ENCODE results near the gene TRIM24. TPM values are rescaled to one million over a fixed set of nuclear protein-coding genes. Genes with fewer than 3 reads are reported as not detected.
"Not testable (repeated sequence)": the region's sequence is repeated elsewhere in the genome, so short reads cannot be mapped to it uniquely, and the experiment has no call there.

Gene TRIM24
- total RNA-seq, 1 donor from 2014 or later: 65.3 TPM

GRCh38 chr7:138491612-138492386 is 31.7 kb downstream of the TRIM24 start:
- no peak for DNase-seq (ENCODE audit: extremely low read depth, low read depth, low spot score)

DNA sequence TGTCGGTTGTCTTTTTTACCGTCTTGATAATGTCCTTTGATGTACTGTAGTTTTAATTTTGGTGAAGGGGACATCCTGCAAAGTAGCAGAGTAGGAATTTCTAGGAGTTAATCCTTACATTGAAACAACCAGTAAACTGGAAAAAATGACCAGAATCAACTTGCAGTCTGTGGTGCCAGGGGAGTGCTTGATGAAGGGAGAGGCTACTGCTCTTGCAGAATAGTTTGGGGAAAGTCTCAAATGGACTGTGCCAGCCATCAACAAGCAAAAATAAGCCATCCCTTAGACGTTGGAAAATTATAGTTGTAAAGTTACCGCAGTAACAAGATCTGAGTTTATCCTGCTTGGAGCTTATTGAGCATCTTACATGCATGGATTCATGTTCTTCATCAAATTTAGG is 32.4 kb downstream of the TRIM24 start:
- DNase-seq (ENCODE audit: extremely low read depth, low read depth, low spot score): no peak

- DNase-seq (ENCODE audit: extremely low read depth, low read depth, low spot score): no peak
Observed at GRCh38 chr7:138493535-138493934, 33.5 kb downstream of the TRIM24 start.

DNA sequence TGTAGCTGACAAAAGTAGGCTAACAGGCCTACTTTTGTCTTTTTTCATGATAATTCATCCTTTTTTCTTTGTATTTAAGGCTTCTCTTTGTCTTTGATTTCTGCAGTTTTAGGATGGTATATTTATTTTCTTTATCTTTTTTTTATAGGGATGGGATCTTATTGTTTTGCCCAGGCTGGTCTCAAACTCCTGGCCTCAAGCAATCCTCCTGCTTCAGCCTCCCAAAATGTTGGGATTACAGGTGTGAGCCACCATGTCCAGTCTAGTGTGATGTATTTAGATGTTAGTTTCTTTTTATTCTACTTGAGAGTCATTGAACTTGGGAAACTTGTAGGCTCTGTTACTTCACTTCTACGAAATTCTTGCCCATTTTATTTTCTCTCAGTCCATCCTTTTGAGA is 35.4 kb downstream of the TRIM24 start:
- no peak for DNase-seq (ENCODE audit: extremely low read depth, low read depth, low spot score)

- no peak for DNase-seq (ENCODE audit: extremely low read depth, low read depth, low spot score)
Observed at GRCh38 chr7:138499340-138499739, 39.3 kb downstream of the TRIM24 start.

- DNase-seq (ENCODE audit: extremely low read depth, low read depth, low spot score): not testable (repeated sequence)
Observed at GRCh38 chr7:138500303-138500702, 40.2 kb downstream of the TRIM24 start.

GRCh38 chr7:138500892-138501291 is 40.8 kb downstream of the TRIM24 start:
- no peak for DNase-seq (ENCODE audit: extremely low read depth, low read depth, low spot score)

DNA sequence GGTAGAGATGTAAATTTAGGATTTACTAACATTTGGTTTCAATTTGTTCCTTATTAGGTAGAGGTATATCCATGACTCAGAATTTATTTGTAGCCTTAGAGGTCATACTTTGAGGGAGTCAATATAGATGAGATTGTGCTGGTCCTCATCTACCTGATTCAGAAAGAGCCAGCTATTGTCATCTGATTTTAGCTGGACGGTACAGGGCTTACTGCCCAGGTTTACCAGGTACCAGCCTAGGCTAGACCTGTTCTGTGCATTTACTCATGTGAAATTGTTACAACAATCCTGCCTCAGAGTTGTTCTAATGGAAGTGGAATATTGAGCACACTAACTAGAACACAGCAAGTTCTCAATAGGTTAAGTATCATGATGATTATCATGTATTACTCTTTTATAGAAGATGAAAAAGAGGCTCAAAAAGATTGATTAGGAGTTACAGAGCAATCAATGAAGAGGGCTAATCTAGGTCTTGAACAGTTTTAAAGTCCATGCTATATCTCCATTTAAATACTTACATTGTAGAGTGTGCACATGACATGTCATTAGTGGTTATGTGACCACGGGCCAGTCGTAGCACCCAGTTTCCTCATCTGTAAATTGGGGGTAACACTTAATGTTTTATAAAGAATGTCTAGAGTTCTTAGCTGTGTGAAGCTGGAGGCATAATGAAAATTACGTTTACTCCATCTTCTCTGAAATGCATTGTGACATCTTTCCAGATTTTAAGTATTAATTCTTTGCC is 42.1 kb downstream of the TRIM24 start:
- DNase-seq (ENCODE audit: extremely low read depth, low read depth, low spot score): no peak

GRCh38 chr7:138505361-138505873 is 45.4 kb downstream of the TRIM24 start:
- no peak for DNase-seq (ENCODE audit: extremely low read depth, low read depth, low spot score)

GRCh38 chr7:138506764-138507163 is 46.7 kb downstream of the TRIM24 start:
- no peak for DNase-seq (ENCODE audit: extremely low read depth, low read depth, low spot score)

GRCh38 chr7:138510003-138510402 is 49.9 kb downstream of the TRIM24 start:
- no peak for DNase-seq (ENCODE audit: extremely low read depth, low read depth, low spot score)

GRCh38 chr7:138512092-138512858 is 52.2 kb downstream of the TRIM24 start:
- DNase-seq (ENCODE audit: extremely low read depth, low read depth, low spot score): no peak

- DNase-seq (ENCODE audit: extremely low read depth, low read depth, low spot score): no peak
Observed at GRCh38 chr7:138512885-138513284, 52.8 kb downstream of the TRIM24 start.

DNA sequence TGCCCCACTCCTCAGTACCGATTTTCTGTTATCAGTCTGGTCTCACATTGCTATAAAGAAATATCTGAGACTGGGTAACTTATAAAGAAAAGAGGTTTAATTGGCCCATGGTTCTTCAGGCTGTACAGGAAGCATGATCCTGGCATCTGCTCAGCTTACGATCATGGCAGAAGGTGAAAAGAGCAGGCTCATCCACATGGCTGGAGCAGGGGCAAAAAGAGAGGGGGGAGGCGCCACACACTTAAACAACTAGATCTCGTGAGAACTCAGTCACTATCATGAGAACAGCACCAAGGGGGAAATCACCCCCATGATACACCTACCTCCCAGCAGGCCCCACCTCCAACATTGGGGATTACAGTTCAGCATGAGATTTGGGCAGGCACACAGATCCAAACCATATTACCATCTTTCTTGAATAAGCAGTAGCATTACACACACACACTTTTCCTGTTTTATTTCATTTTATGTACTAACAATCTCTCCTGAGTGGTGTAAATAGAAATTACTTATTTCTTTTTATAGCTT is 53.3 kb downstream of the TRIM24 start:
- no peak for DNase-seq (ENCODE audit: extremely low read depth, low read depth, low spot score)

DNA sequence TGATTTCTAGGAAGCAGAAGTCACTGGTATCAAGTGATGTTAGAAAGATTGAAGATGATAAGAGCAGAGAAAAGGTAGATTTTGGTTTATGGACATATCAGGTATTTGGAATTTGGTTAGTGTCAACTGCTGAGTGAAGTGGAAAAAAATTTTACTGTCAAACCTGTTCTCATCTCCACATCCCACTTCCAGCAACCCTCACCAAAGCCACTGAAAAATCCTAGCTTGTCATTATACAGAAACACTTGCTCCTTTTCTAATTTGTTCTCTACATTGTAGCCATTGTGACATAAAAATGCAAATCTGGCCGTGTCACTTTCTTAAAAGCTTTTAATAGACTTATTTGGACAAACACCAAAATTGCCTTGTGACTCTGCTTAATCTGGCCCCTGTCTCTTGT is 54.0 kb downstream of the TRIM24 start:
- DNase-seq (ENCODE audit: extremely low read depth, low read depth, low spot score): no peak

DNA sequence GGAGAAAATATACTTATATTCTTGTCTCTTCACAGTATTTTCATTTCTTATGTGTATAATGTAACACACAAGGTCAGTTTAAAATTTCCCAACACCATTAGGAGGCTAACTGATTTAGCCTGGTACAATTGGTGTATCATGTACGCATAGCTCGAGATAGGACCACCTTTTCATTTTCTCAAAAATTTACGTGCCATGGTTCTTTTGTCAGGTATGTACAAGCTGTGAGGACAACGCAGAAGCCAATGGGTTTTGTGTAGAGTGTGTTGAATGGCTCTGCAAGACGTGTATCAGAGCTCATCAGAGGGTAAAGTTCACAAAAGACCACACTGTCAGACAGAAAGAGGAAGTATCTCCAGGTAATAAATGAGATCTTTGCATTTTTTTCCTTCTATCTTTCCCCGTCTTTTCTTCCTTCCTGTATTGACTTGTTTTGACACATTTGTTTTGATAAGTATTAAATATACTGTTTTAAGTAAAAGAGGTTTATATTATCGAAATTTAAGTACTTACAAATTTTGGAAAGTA is 55.0 kb downstream of the TRIM24 start:
- DNase-seq (ENCODE audit: extremely low read depth, low read depth, low spot score): no peak

DNA sequence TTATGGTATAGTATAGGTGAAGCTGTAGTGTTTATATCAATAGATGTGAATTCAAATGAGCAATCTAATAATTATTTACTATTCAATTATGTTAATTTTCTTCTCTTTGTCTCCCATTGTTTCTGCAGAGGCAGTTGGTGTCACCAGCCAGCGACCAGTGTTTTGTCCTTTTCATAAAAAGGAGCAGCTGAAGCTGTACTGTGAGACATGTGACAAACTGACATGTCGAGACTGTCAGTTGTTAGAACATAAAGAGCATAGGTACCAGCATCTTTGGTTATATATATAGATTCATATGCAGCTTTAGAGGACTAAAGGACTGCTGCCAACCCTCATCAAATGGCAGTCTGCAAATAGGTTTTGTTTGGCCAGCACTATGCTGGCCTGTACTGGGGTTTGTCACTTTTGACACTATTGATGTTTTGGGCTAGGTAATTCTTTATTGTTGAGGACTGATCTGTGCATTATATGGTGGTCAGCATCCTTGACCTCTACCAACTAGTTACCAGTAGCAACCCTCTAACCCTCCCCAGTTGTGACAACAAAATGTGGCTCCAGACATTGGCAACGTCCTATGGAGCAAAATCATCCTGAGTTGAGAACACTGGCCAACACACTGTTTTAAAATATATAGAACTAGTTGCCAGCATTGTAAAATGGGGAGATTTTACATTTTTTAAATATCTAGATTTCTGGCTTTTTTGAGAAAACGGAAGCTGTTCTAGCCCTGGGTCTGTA is 59.2 kb downstream of the TRIM24 start:
- DNase-seq (ENCODE audit: extremely low read depth, low read depth, low spot score): no peak

DNA sequence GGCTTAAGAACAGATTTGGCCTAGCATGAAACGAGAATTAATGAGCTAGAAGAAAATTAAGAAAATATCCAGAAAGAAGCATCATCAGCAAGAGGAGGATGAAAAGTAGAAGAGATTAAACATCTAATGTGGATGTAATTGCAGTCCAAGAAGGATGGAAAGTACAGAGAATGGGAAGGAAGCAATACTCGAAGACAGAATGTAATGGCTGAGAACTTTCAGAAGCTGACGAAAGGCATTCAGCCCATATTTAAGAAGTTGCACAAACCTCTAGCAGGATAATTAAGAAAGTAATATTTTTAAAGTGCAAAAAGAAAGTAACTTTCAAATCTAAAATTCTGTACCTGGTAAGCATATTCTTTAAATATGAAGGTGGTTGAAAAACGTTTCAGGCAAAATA is 60.7 kb downstream of the TRIM24 start:
- no peak for DNase-seq (ENCODE audit: extremely low read depth, low read depth, low spot score)

GRCh38 chr7:138521837-138522461 is 61.9 kb downstream of the TRIM24 start:
- DNase-seq (ENCODE audit: extremely low read depth, low read depth, low spot score): no peak

DNA sequence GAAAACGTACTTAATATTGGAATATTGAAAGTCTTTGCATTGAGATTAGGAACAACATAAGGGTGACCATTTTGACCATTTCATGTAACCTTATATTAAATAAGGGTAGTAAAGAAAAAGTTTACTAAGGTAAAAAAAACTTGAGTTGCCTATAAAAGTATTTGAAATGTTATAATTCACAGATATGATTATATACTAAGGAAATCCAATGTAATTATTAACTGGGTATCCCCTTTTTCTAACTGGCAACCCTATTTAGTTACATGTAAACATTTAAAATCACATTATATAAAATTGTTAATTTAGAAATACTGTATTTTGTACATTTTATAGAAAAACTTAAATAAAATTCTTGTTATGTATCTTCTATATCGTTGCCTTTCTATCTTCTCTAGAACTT is 64.2 kb downstream of the TRIM24 start:
- no peak for DNase-seq (ENCODE audit: extremely low read depth, low read depth, low spot score)

Data from glomerular endothelial cell (primary cell).